ENCODE measurements around the gene LDHA. TPM values are rescaled to one million over a fixed set of nuclear protein-coding genes. Genes with fewer than 3 reads are reported as not detected.

Gene LDHA
- total RNA-seq, 1 experiment from 2014 or later: 721 TPM

DNA sequence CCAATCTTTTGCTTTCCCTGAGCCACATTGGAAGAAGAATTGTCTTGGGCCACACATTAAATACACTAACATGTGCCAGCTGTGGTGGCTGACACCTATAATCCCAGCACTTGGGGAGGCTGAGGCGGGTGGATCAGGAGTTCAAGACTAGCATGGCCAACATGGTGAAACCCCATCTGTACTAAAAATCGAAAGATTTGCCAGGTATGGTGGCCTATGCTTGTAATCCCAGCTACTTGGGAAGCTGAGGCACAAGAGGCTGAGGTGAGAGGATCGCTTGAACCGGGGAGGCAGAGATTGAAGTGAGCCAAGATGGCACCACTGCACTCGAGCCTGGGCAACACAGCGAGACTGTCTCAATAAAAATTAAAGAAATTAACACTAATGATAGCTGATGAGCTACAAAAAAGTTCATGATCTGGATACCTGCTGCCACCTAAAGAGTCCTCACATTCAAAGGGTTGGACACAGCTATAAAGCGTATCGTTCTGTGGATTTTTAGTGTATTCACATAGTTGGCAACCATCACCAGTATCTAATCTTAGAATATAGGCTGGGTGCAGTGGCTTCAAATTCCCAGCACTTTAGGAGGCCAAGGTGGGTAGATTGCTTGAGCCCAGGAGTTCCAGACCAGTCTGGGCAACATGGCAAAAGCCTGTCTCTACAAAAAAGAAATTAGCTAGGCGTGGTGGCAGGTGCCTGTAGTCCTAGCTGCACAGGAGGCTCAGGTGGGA lies 14.4 kb downstream of the LDHA start:
- no peak overlapping the region for H3K4me3 Mint-ChIP-seq (ENCODE audit: low read depth, unreplicated experiment)
- H3K27ac Mint-ChIP-seq (ENCODE audit: unreplicated experiment): no peak overlapping the region
- TF ChIP-seq, protein P1, sequence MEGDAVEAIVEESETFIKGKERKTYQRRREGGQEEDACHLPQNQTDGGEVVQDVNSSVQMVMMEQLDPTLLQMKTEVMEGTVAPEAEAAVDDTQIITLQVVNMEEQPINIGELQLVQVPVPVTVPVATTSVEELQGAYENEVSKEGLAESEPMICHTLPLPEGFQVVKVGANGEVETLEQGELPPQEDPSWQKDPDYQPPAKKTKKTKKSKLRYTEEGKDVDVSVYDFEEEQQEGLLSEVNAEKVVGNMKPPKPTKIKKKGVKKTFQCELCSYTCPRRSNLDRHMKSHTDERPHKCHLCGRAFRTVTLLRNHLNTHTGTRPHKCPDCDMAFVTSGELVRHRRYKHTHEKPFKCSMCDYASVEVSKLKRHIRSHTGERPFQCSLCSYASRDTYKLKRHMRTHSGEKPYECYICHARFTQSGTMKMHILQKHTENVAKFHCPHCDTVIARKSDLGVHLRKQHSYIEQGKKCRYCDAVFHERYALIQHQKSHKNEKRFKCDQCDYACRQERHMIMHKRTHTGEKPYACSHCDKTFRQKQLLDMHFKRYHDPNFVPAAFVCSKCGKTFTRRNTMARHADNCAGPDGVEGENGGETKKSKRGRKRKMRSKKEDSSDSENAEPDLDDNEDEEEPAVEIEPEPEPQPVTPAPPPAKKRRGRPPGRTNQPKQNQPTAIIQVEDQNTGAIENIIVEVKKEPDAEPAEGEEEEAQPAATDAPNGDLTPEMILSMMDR (IDR thresholded peaks at IDR 0.05; ENCODE audit: unreplicated experiment): no peak
- intact Hi-C loops (cut with micrococcal nuclease; ENCODE audit: unreplicated experiment): no loop called here
- no peaks in the 10 kb centered on the region for H3K27me3 Mint-ChIP-seq (ENCODE audit: unreplicated experiment)
- peaks cover 49% of the 10 kb centered on the region for H3K36me3 Mint-ChIP-seq (ENCODE audit: insufficient read depth, unreplicated experiment)
- DNase-seq: no peak
- CTCF ChIA-PET: interaction anchor here (2.4 kb wide), 1 partner anchor 13 kb away, joined by 8 read pairs; no protein-coding TSS in a partner anchor
- BruUV-seq (replicated peaks): no TSS peak
- peaks cover 3% of the 10 kb centered on the region for H3K9me3 Mint-ChIP-seq (ENCODE audit: low read depth, unreplicated experiment)
- peaks cover 23% of the 10 kb centered on the region for H3K4me1 Mint-ChIP-seq (ENCODE audit: low read depth, unreplicated experiment)

DNA sequence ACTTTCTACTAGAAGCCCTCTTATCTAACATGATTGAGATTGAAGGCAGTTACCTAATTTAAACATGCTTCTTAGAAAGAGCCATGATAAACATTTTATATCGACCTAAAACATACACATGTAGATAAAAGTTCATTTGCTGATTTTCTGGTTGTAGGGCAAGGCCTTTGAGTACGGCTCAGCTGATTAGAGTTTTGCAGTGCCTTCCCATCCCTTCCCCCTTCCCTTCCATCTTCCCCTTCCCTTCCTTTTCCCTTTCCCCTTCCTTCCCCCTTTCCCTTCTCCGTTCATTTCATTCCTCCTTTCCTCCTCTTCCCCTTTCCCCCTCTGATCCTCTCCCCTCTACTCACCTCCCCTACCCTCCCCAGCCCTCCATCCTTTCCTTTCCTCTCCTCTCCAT lies 22.1 kb downstream of the LDHA start:
- CTCF ChIA-PET: no interaction called here
- Mint-ChIP-seq H3K4me1 (ENCODE audit: low read depth, unreplicated experiment) (peaks cover 21% of the 10 kb centered on the region), H3K27me3 (ENCODE audit: unreplicated experiment) (no peaks in the 10 kb centered on the region), H3K36me3 (ENCODE audit: insufficient read depth, unreplicated experiment) (peaks cover 7% of the 10 kb centered on the region), H3K4me3 (ENCODE audit: low read depth, unreplicated experiment) (no peak overlapping the region), H3K27ac (ENCODE audit: unreplicated experiment) (no peak overlapping the region), H3K9me3 (ENCODE audit: low read depth, unreplicated experiment) (no peaks in the 10 kb centered on the region)
- no TSS peak for BruUV-seq (replicated peaks)
- DNase-seq: no peak
- TF ChIP-seq, protein P1 (IDR thresholded peaks at IDR 0.05; ENCODE audit: unreplicated experiment): no peak
- intact Hi-C loops (cut with micrococcal nuclease; ENCODE audit: unreplicated experiment): no loop called here

DNA sequence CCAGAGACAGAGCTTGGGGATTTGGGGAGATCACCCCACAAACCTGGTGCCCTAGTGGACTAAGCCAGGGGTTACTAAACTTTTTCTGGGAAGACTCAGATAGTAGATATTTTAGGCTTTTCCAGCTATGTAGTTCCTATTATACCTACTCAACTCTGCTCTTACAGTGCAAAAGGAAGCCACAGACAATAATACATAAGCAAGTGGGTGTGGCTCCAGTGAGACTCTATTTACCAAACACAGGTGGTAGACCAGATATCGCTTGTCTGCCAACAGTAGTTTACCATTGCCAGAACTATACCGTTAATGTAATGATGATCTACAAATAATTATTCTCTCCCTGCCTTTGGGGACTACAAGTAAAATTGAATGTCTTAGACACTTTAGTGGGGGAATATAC lies 24.7 kb downstream of the LDHA start:
- intact Hi-C loops (cut with micrococcal nuclease; ENCODE audit: unreplicated experiment): no loop called here
- no peaks in the 10 kb centered on the region for H3K9me3 Mint-ChIP-seq (ENCODE audit: low read depth, unreplicated experiment)
- TF ChIP-seq, protein P1 (IDR thresholded peaks at IDR 0.05; ENCODE audit: unreplicated experiment): no peak
- H3K27me3 Mint-ChIP-seq (ENCODE audit: unreplicated experiment): no peaks in the 10 kb centered on the region
- H3K4me3 Mint-ChIP-seq (ENCODE audit: low read depth, unreplicated experiment): no peak overlapping the region
- H3K27ac Mint-ChIP-seq (ENCODE audit: unreplicated experiment): no peak overlapping the region
- CTCF ChIA-PET: no interaction called here
- no TSS peak for BruUV-seq (replicated peaks)
- no peaks in the 10 kb centered on the region for H3K36me3 Mint-ChIP-seq (ENCODE audit: insufficient read depth, unreplicated experiment)
- DNase-seq: no peak
- peaks cover 13% of the 10 kb centered on the region for H3K4me1 Mint-ChIP-seq (ENCODE audit: low read depth, unreplicated experiment)

DNA sequence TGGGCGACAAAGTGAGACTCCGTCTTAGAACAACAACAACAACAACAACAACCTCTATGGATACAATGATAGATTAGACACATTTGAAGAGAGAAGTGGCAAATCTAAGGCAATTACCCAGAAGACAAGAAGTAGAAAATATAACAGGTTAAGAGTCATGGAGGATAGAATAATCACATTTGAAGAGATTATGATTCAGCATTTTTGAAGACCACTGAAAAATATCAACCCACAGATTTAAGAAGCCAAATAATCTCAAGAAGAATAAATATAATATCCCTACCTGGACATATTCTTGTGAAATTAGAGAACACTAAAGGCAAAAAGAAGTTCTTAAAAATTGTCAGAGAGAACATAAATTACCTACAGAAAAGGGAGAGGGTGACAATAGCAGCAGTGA lies 25.7 kb downstream of the LDHA start:
- TF ChIP-seq, protein P1 (IDR thresholded peaks at IDR 0.05; ENCODE audit: unreplicated experiment): no peak
- CTCF ChIA-PET: no interaction called here

More for the DNA sequence above, 25.7 kb downstream of the LDHA start:
- no peaks in the 10 kb centered on the region for H3K9me3 Mint-ChIP-seq (ENCODE audit: low read depth, unreplicated experiment)
- H3K36me3 Mint-ChIP-seq (ENCODE audit: insufficient read depth, unreplicated experiment): no peaks in the 10 kb centered on the region
- intact Hi-C loops (cut with micrococcal nuclease; ENCODE audit: unreplicated experiment): no loop called here
- H3K4me1 Mint-ChIP-seq (ENCODE audit: low read depth, unreplicated experiment): peaks cover 13% of the 10 kb centered on the region
- no peak overlapping the region for H3K4me3 Mint-ChIP-seq (ENCODE audit: low read depth, unreplicated experiment)
- H3K27ac Mint-ChIP-seq (ENCODE audit: unreplicated experiment): no peak overlapping the region
- DNase-seq: no peak
- BruUV-seq (replicated peaks): no TSS peak
- no peaks in the 10 kb centered on the region for H3K27me3 Mint-ChIP-seq (ENCODE audit: unreplicated experiment)

All from Calu3 (cell line).